Measurements from ENCODE around the gene MYADML2.
A peak's percentile ranks its signal among the peaks of the same experiment; 100 is the strongest.

Gene MYADML2

DNA sequence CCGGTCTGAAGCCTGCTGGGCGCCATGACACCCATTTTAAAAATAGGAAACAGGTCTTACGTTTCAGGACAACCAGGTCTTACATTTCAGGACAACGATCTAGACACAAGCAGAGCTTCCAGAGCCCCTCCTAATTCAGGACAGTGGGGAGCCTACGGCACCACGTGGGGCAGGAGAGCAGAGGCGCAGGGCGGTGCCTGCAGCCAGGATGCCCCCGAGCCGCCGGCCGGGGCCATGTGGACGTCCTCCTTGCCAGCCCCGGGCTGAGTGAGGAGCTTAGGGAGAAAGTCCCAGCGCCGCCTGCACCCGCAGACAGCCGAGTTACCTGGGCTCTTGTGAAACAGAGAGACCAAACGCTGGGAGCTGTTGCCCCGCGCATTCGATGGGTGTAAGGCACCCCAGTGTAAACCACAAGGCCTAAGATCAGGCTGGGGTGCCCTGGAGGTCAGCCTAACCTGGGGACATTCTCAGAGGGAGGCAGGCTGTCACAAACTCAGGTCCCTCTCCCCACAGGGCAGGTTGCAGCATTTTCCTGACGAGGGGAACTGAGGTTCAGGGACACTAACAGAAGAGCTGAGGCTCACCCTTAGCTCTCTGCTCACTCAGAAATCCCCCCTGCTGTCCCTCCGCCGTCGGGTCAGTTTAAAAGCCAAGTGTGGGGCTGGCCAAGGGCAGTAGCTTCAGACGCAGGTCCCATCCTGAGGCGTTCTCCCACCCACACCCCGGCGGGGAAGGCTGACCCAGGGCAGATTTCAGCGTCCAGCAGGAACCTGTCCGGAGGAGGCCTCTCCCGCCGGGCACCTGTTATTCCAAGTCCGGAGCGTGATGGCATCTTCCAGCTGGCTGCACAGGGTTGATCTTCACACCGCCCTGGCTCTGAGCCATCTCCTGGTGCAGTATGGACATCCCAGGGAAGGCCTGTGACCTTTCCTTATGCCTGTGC is 15.7 kb upstream of the MYADML2 start:
- Histone ChIP-seq H3K9ac (ENCODE audit: low read length in 2 of 2) (no peak overlapping the region), H3K9me3 (ENCODE audit: control insufficient read depth in 2 of 2, low read length in 2 of 2) (no peaks in the 10 kb centered on the region), H3K4me1 (ENCODE audit: control insufficient read depth, insufficient read depth, low read length) (peaks cover 24% of the 10 kb centered on the region), H3K36me3 (ENCODE audit: control insufficient read depth in 2 of 2, insufficient read depth in 2 of 2, low read length in 2 of 2) (no peaks in the 10 kb centered on the region), H3K4me3 (ENCODE audit: low read length in 2 of 2) (no peak overlapping the region), H3K27me3 (ENCODE audit: control insufficient read depth in 1 of 2, insufficient read depth in 2 of 2, low read length in 2 of 2) (peaks cover 38 to 50% of the 10 kb centered on the region in 2 donors), H3K27ac (ENCODE audit: low read length) (no peak overlapping the region)

- no peaks in the 10 kb centered on the region for H3K36me3 ChIP-seq (ENCODE audit: control insufficient read depth in 2 of 2, insufficient read depth in 2 of 2, low read length in 2 of 2)
- H3K9ac ChIP-seq (ENCODE audit: low read length in 2 of 2) = no peak overlapping the region
- H3K4me1 ChIP-seq (ENCODE audit: control insufficient read depth, insufficient read depth, low read length) = peaks cover 16% of the 10 kb centered on the region
- peaks cover 43 to 55% of the 10 kb centered on the region in 2 donors for H3K27me3 ChIP-seq (ENCODE audit: control insufficient read depth in 1 of 2, insufficient read depth in 2 of 2, low read length in 2 of 2)
- no peaks in the 10 kb centered on the region for H3K9me3 ChIP-seq (ENCODE audit: control insufficient read depth in 2 of 2, low read length in 2 of 2)
- no peak overlapping the region for H3K27ac ChIP-seq (ENCODE audit: low read length)
- H3K4me3 ChIP-seq (ENCODE audit: low read length in 2 of 2) = no peak overlapping the region
These were observed 14.8 kb upstream of the MYADML2 start for GRCh38 chr17:81961521-81962498.

- no peaks in the 10 kb centered on the region for H3K36me3 ChIP-seq (ENCODE audit: control insufficient read depth in 2 of 2, insufficient read depth in 2 of 2, low read length in 2 of 2)
- H3K27me3 ChIP-seq (ENCODE audit: control insufficient read depth in 1 of 2, insufficient read depth in 2 of 2, low read length in 2 of 2) = peaks cover 46 to 57% of the 10 kb centered on the region in 2 donors
- H3K4me1 ChIP-seq (ENCODE audit: control insufficient read depth, insufficient read depth, low read length) = peaks cover 15% of the 10 kb centered on the region
- no peak within 1 kb of the TSS for H3K27ac ChIP-seq (ENCODE audit: low read length)
- H3K9me3 ChIP-seq (ENCODE audit: control insufficient read depth in 2 of 2, low read length in 2 of 2) = no peaks in the 10 kb centered on the region
- peak within 1 kb of the TSS in 1 of 2 donors; percentile 57 for H3K4me3 ChIP-seq (ENCODE audit: low read length in 2 of 2)
- no peak within 1 kb of the TSS for H3K9ac ChIP-seq (ENCODE audit: low read length in 2 of 2)
These were observed 14.1 kb upstream of the MYADML2 start, which contains the start of gene NOTUM for GRCh38 chr17:81961087-81961511. Gene NOTUM (minus strand): TSS chr17:81961187. CDS start chr17:81960909, 278 bp downstream.

- peaks cover 45 to 57% of the 10 kb centered on the region in 2 donors for H3K27me3 ChIP-seq (ENCODE audit: control insufficient read depth in 1 of 2, insufficient read depth in 2 of 2, low read length in 2 of 2)
These were observed 13.3 kb upstream of the MYADML2 start for GRCh38 chr17:81960130-81960958.

DNA sequence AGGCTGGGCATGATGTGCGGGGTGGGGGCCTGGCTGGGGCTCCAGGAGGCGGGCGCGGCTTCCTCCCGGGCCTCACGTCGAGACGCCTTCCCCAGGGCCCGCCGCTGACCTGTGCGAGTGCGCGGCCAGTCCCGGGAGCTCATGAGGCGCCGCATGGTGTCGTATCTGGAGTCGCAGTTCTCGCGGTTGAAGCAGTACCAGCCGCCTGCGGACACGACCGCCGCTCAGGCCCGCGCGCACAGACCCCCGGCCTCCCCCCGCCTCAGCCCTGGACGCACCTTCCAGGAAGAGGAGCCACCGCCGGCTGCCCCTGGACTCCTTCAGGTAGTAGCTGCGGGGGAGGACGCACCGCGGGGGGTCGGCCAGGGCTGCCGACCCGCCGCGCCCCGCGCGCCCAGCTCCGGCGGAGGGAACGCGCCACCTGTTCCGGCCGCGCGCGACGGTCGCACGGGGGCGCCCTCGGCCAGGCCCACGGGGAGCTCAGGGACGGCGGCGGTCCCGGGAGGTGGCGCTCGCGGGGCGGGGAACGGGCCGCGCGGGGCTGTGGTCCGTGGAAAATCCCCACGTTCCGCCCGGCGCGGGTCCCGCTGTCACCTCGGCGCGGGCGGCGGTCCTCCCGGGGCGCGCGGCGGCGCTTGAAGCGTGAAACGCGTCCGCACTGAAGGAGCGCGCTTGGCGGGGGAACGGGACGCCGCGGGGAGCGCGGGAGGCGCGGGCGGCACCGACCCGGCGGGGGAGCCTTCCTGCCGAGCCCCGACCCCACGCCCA is 12.5 kb upstream of the MYADML2 start:
- peak overlapping the region in 1 of 2 donors; percentile 57 for H3K4me3 ChIP-seq (ENCODE audit: low read length in 2 of 2)
- no peaks in the 10 kb centered on the region for H3K36me3 ChIP-seq (ENCODE audit: control insufficient read depth in 2 of 2, insufficient read depth in 2 of 2, low read length in 2 of 2)
- peaks cover 45 to 57% of the 10 kb centered on the region in 2 donors for H3K27me3 ChIP-seq (ENCODE audit: control insufficient read depth in 1 of 2, insufficient read depth in 2 of 2, low read length in 2 of 2)
- H3K4me1 ChIP-seq (ENCODE audit: control insufficient read depth, insufficient read depth, low read length) = peaks cover 15% of the 10 kb centered on the region
- no peak overlapping the region for H3K27ac ChIP-seq (ENCODE audit: low read length)
- no peaks in the 10 kb centered on the region for H3K9me3 ChIP-seq (ENCODE audit: control insufficient read depth in 2 of 2, low read length in 2 of 2)
- no peak overlapping the region for H3K9ac ChIP-seq (ENCODE audit: low read length in 2 of 2)

More at GRCh38 chr17:81960130-81960958, 13.3 kb upstream of the MYADML2 start:
- Histone ChIP-seq H3K27ac (ENCODE audit: low read length) (no peak overlapping the region), H3K4me3 (ENCODE audit: low read length in 2 of 2) (peak overlapping the region in 1 of 2 donors; percentile 57), H3K4me1 (ENCODE audit: control insufficient read depth, insufficient read depth, low read length) (peaks cover 15% of the 10 kb centered on the region), H3K9ac (ENCODE audit: low read length in 2 of 2) (no peak overlapping the region), H3K9me3 (ENCODE audit: control insufficient read depth in 2 of 2, low read length in 2 of 2) (no peaks in the 10 kb centered on the region), H3K36me3 (ENCODE audit: control insufficient read depth in 2 of 2, insufficient read depth in 2 of 2, low read length in 2 of 2) (no peaks in the 10 kb centered on the region)

DNA sequence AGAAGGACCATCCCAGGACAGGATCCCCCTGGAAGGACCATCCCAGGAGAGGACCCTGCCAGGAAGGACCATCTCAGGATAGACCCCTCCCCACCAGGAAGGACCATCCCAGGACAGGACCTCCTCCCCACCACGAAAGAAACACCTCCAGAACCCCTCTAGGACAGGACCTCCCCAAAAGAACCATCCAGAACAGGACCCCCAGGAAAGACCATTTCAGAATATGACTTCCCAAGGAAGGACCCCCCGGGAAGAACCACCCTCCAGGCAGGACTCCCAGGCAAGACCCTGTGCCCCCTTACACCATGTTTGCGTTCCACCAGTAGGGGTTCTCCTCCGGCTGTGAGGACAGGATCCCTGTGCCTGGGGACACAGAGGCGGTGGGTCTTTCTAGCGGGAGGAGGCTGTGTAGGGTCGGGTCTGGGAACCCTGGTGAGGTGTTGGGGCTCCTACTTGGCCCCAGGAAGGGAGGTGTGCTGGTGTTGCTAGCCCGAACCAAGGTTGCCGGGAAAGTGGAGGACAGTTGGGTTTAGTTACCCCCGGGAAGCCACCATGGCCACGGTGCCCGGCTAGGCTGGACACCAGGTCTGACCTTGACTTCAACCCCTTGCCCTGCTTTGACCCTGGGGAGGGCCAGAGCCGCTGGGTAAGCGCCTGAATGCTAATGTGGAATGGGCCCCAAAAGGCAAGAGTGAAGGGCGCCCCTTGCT is 11.8 kb upstream of the MYADML2 start:
- Histone ChIP-seq H3K36me3 (ENCODE audit: control insufficient read depth in 2 of 2, insufficient read depth in 2 of 2, low read length in 2 of 2) (no peaks in the 10 kb centered on the region), H3K27me3 (ENCODE audit: control insufficient read depth in 1 of 2, insufficient read depth in 2 of 2, low read length in 2 of 2) (peaks cover 40 to 57% of the 10 kb centered on the region in 2 donors), H3K9me3 (ENCODE audit: control insufficient read depth in 2 of 2, low read length in 2 of 2) (no peaks in the 10 kb centered on the region), H3K4me1 (ENCODE audit: control insufficient read depth, insufficient read depth, low read length) (peaks cover 15% of the 10 kb centered on the region), H3K9ac (ENCODE audit: low read length in 2 of 2) (no peak overlapping the region), H3K4me3 (ENCODE audit: low read length in 2 of 2) (no peak overlapping the region), H3K27ac (ENCODE audit: low read length) (no peak overlapping the region)

- Histone ChIP-seq H3K27ac (ENCODE audit: low read length) (no peak overlapping the region), H3K9ac (ENCODE audit: low read length in 2 of 2) (no peak overlapping the region), H3K27me3 (ENCODE audit: control insufficient read depth in 1 of 2, insufficient read depth in 2 of 2, low read length in 2 of 2) (peaks cover 34 to 55% of the 10 kb centered on the region in 2 donors), H3K9me3 (ENCODE audit: control insufficient read depth in 2 of 2, low read length in 2 of 2) (no peaks in the 10 kb centered on the region), H3K36me3 (ENCODE audit: control insufficient read depth in 2 of 2, insufficient read depth in 2 of 2, low read length in 2 of 2) (no peaks in the 10 kb centered on the region), H3K4me1 (ENCODE audit: control insufficient read depth, insufficient read depth, low read length) (peaks cover 15% of the 10 kb centered on the region), H3K4me3 (ENCODE audit: low read length in 2 of 2) (no peak overlapping the region)
These were observed 10.8 kb upstream of the MYADML2 start for GRCh38 chr17:81957691-81958432.

DNA sequence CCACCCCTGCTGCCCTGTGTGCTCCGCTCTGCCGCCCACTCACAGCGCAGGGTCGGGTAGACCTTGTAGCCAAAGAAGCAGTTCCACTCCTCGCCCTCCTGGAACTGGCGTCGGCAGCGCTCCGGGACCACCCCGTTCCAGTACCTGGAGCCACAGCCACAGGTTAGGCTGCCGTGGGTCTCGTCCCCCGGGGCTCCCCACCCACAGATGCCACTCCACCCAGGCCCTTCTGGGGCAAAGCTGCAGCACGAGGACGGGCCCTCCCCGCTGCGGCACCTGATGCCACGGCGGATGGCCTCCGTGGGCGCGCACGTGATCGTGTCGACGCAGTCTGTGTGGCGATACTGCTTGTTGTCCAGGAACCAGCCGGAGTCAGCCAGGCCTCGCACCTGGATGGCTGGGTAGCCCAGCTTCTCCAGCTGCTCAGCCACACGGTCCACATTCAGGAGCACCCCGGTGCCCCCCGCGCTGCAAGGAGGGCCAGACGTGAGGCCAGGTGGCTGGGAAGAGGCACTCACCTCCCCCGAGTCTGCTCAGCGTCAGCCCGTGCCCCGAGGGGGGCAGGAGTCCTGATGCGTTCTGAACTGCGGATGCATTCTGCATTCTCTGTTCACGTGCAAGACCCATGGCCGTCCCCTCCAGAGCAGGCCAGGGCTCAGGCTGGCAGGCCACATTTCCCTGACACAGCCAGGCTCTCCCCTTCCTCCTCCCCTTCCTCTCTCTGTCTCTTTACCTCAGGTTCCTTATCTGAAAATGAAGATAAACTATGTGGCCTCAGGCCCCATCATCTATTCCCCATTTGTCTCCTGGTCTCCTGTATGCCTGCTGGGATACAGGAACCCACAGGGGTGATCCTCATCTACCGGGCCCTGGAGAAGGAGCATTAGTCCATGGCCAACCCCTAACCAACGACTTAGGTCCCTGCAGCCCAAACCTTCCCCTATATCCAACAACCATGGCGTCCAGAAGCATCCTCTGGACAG is 9.9 kb upstream of the MYADML2 start:
- Histone ChIP-seq H3K4me3 (ENCODE audit: low read length in 2 of 2) (no peak overlapping the region), H3K27me3 (ENCODE audit: control insufficient read depth in 1 of 2, insufficient read depth in 2 of 2, low read length in 2 of 2) (peaks cover 25 to 47% of the 10 kb centered on the region in 2 donors), H3K27ac (ENCODE audit: low read length) (no peak overlapping the region), H3K4me1 (ENCODE audit: control insufficient read depth, insufficient read depth, low read length) (peaks cover 15% of the 10 kb centered on the region), H3K9me3 (ENCODE audit: control insufficient read depth in 2 of 2, low read length in 2 of 2) (no peaks in the 10 kb centered on the region), H3K36me3 (ENCODE audit: control insufficient read depth in 2 of 2, insufficient read depth in 2 of 2, low read length in 2 of 2) (no peaks in the 10 kb centered on the region), H3K9ac (ENCODE audit: low read length in 2 of 2) (no peak overlapping the region)
